NCI-H187 treated with DMSO at 0.1 percent for 48 hours (cell line): ENCODE data around the gene POLN.

Experiments
- DNase-seq: peaks from one replicate; lab custom pipeline; 2025; lab: John Stamatoyannopoulos, UW

POLN gene

DNA sequence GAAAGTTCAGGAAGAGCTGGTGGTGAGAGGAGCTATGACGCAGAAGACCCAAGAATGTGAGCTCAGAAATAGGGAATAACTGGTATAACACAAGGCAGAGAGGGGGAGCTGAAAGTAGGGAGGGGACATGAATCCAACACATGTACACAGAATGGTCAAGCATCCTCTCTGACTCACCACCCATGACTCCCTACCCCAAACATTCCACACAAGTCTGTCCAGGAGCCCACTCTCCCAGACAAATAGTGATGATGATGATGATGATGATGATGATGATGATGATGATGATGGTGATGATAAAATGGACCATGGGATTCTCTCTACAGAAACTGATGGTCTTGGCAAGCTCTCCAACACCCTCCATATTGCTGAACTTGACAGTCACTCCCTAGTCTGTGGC, 136.4 kb downstream of the POLN start:
- DNase-seq, result no peak

GRCh38 chr4:2104556-2105345, 137.2 kb downstream of the POLN start:
- DNase-seq, result no peak

GRCh38 chr4:2103843-2104547, 137.9 kb downstream of the POLN start:
- no peak for DNase-seq

GRCh38 chr4:2103127-2103842, 138.6 kb downstream of the POLN start:
- no peak for DNase-seq

DNA sequence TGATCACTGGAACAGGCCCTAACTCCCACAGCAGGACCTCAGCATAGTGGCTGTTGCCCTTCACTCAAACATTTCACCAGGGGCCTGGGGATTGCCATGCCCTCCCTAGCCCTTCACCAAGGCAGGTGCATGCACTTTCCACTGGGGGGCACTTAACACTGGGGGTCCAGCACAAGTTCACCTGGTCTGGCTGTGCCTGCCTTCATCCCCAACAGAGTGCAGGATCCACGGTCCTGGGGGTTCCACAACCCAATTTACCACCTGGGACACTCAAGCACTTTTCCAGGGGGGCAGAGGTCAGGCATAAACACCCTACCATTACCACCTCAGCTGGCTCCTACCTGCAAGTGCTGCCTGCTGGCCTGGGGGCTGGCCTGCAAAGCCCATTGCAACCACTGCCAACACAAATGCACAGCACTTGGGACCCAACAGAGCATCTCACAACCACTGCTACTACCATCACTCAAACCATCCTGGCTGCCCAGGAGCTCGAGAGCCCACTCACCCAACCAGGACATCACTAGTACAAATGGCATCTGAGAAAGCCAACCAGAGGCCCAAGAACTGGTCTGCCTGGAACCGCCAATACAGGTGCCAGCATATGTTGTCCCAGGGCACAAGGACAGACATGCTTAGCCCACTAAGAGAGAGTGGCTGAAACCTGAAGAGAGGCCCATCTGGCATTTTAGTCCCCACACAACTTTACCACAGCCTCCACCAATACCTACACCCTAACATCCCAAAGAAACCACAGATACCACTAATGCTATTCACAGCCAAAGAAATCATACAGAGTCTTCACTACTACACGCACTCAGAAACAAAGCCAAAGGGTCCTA, 139.7 kb downstream of the POLN start:
- no peak for DNase-seq

DNA sequence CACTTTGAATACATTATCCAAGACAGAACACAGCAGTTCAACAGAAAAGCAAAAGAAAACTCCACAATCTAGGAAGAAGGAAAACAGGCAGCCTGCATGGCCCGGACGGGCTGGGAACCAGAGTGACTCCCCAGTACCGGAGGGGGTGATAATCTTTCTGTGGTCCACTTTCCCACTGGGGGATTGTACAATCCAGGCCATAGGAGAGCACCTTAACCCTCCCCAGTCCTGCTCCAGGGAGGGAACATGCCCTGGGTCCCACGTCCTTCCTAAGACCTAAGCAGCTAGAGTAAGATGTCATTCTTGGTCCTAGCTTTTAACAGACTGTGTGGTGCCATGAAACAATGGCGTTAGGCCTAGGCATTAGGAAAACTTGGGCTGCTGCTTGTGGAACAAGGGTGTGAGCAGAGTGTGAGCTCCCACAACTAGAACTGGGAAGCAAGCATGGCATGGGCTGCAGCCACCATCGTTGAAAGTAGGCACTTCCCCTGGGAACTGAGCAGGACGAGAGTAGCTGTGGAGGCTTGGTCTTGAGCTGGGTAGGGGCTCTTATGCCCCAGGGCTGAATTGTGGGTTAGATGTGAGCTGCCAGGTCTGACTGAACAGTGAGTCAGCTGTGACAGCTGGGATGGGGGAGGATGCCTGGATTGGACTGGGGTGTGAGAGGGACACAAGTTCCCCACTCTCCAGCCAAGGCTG, 140.4 kb downstream of the POLN start:
- DNase-seq, result no peak

GRCh38 chr4:2096073-2096609, 145.8 kb downstream of the POLN start:
- DNase-seq, result no peak

DNA sequence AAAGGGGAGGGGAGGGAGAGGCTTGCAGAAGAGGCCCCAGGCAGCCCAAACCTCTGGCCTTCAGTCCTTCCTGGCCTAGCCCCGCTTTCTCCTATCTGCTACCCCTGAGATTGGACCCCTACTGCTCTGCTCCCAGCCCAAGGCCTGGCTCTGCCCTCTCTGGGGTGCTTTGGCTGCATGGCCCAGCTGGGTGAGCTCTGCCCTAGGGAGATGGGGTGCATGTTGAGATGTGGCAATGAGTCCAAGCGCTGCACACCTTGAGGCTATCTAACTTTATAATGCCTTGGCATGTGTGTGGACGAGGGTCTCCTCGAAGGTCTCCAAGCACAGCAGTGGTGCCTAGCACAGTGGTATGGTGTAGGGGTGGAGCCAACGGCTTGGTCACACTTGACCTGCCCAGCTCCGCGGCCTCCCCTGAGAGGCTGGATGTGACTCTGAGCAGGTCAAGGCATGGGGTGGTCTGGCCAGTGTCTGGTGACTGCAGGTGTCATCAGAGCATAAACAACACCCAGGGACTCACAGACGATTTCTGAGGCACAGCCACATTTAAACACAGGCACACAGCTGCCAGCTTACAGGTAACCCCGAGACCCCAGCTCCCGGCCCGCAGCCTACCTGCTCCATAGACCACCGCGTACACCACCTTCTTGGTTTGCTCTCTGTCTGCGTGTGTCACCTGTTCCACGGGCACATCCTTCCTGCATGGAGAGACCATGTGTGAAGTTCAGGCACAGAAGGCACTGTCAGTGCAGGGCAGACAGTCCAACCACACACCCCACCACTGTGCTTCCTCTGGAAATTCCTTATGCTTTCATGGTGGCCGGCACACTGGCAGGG, 146.5 kb downstream of the POLN start:
- DNase-seq, result no peak

GRCh38 chr4:2094545-2094944, 147.4 kb downstream of the POLN start:
- DNase-seq, result no peak

DNA sequence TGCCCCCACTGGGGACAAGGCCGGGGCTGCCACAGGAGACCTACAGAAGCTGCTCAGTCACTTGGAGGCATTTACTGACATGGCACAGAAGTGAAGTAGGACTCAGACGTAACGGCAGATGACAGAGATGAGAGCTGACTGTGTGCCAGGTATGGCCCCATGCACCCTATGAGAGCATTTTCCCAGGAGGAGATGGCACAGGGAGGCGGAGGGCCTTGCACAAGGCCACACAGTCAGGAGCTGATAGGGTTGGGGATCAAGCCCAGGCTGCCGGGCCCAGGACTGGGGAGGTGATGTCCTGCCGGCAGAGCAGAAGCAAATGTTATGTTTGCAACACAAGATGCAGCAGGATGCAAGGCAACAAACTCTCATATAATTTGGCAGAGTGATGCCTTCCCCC, 148.7 kb downstream of the POLN start:
- no peak for DNase-seq

GRCh38 chr4:2092669-2093053, 149.3 kb downstream of the POLN start:
- DNase-seq, result no peak

- DNase-seq, result no peak
Measured at GRCh38 chr4:2091990-2092668, 149.8 kb downstream of the POLN start.

DNA sequence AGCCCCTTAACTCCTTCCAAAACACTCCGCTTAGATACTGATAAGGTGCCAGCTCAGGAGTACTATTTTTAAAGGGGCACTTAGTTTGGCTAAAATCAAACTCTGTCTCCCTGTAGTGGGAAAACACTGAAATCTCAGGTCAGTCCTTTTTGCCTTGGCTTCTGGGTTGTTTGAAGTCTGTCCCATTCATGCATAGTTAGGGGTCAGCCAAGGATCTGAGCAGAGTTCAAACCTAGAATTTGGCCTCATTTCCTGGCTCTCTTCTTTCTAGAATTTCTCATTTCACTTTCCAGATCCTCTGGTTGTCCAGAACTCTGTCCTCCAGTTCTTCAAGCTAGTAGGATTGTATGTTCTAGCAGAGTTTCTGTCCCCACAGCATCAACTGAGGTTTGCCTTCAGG, 151.3 kb downstream of the POLN start:
- DNase-seq, result no peak

- no peak for DNase-seq
Measured at GRCh38 chr4:2089222-2089621, 152.7 kb downstream of the POLN start.

GRCh38 chr4:2087170-2087569, 154.8 kb downstream of the POLN start:
- DNase-seq, result no peak

DNA sequence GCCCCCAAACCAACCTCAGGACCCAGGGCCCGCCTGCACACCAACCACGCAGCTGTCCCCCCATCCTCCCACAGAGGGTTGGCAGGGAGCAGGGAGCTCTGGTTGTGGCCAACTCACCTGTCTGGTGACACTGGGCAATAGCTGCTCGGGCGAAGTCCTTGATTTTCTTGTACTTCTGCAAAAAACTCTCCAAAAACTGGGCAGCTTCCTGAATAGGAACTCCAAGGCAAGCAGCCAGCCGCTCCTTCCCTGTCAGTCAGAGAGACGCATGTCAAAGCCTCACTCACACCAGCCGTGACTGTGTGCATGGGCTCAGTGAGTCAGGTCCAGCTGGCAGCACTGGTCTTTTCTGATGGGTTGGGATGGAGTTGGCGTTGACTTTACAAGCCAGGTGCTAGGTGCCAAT, 156.4 kb downstream of the POLN start:
- DNase-seq, result no peak

DNA sequence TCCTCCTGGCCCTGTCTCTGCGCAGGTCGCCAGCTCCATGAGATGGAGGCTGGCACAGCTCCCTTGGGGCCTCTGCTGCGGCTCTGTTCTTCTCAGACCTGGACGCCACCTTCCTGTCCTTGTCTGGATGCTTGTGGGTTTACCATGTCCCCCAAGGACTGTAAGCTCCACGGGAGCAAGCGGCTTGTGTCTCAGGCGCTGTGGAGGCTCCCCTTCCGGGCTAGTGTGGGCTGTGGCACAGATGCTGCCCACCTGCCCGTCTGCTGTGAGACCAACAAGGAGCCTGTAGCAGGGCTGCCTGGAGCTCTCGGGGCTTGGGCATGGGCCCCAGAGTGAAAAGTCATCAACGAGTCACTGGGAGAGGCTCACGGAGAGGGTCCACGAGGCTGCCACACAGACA, 157.6 kb downstream of the POLN start:
- no peak for DNase-seq

DNA sequence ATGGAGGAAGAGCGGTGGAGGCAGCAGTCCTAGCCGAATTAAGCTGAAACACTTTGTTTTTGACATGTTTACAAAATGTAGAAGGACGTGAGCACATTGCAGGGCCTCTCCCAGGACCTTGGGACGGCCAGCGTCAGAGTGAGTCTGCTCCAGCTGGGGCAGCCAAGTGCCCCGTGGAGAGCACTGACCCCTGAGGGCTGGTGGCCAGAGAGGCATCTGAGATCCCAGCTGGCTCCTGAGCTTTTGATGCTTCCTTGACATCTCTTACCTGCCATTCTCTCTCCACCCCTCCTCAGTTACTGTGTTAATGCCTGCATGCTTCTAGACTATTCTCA, 158.1 kb downstream of the POLN start:
- DNase-seq, result no peak

DNA sequence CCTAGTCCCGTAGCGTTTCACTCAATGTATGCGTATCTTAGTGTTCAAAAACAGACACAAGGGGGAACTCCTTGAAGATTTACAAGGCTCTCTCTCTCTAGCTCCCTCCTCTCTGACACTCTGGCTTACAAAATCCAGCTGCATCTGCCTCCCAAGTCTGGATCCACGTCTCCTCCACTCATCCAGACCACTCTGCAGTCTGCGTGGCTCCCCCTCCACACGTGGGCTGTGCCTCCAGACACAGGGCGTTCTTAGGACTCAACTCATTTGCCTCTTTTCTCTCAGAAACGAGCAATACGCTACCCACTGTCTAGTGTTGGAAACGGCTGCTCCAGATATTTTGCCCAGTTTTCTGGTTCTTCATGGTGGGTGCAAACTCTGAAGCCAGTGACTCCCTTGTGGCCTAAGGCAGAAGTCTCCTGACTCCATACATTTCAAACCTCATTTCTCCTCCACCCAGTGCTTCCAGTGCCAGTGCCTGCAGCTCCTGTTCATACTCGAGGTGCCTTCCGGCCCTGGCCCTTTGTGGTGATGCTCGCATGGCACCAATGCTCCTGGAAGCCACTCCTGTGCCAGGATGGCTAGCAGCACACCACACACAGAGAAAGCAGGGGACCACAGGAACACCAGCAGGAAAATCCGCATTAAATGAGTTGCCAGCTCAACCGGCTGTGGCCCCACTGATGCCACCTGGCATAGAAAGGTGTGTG, 158.7 kb downstream of the POLN start:
- no peak for DNase-seq
